ENCODE results near the gene MED16. TPM values are rescaled to one million over a fixed set of nuclear protein-coding genes. Genes with fewer than 3 reads are reported as not detected.
"Not testable (repeated sequence)": the region's sequence is repeated elsewhere in the genome, so short reads cannot be mapped to it uniquely, and the experiment has no call there.

The MED16 gene
- polyA plus RNA-seq, 12 donors, result 26.2 to 1,072 (median 32.9) TPM

DNA sequence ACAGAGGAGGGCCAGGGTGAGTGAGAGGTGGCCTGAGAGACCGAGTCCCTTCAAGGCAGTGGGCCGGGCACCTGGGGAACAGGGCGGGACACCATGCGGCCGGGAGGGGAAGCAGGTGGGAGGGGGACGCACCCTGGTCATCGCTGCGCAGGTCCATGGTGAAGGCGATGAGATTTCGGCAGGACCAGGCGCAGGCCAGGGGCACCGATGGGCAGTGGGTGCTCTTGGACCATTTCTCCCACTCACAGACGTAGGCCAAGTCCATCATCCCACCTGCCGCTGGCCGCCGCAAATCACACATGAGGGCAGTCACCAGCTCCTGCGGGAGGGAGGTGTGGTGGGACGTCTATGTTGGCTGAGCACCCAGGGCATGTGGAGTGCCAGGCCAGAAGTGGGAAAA lies 2.2 kb downstream of the MED16 start:
- no peak for DNase-seq

DNA sequence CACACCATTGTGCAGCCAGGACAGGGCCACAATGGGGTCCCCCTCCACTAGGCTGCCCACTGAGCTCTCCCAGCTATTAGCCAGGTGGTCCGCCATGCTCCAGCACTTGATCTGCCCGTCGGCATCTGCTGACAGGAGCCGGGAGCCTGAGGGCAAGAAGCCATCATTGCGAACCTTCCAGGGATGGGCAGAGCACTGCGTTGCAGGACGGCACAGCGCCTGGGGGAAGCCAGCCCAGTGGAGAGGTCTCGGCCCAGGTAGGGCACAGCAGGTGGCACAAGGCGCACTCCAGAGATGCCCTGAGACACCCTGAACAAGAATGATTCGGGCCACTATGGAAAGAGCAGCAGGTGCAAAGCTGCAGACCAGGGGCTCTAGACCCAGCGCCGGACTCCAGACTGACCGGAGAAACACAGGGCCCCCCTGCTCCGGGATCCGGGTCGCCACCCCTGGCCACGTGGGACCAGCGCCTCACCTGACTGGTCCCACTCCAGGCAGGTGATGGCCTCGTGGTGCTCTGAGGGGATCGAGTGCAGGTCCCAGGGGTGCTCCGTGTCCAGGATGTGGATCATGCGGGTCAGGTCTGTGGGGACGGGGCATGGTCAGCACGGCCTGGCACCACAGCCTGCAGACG lies 3.2 kb downstream of the MED16 start:
- no peak for DNase-seq

DNA sequence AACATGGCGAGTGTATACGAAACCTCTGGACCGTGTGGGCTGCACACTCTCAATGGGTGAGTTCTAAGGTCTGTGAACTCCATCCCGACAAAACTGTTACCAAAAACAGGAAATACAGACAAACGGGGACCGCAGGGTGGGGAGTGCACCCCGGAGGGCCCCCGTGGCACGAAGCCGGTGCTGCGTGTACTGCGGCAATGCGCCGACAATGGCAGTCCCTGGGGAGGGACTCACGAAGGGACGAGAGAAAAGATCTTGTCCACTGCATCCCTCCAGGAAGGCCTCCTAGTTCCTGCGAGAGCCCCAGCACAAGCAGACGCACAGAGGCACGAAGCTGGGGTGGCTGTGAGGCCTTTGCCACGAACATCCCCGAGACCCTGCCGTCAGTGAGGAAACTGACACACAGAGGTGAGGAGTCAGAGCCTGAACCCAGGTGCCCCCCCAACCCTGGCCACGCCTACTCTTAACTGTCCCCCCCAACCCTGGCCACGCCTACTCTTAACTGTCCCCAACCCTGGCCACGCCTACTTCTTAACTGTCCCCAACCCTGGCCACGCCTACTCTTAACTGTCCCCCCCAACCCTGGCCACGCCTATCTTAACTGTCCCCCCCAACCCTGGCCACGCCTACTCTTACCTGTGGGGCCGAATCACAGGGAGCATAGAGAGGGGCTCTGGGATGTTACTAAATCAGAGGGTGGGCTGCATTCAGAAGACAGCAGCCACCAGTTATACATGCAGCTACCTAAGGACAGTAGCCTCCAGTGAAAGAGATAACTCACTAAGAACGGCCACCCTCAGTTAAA lies 4.2 kb downstream of the MED16 start:
- no peak for DNase-seq

DNA sequence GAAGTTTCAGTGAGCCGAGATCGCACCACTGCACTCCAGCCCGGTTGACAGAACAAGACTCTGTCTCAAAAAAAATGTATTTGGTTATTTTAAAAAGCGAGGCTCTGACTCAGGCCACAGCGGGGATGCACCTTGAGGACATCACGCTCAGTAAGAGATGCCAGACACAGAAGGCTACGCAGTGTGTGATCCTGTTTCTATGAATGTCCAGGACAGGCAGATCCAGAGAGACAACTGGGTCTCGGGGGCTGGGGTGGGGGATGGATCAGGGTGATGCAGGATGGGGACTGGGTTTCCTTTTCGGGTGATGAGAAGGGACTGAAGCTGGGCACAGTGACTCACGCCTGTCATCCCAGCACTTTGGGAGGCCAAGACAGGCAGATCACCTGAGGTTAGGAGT lies 5.4 kb downstream of the MED16 start:
- DNase-seq, result no peak

DNA sequence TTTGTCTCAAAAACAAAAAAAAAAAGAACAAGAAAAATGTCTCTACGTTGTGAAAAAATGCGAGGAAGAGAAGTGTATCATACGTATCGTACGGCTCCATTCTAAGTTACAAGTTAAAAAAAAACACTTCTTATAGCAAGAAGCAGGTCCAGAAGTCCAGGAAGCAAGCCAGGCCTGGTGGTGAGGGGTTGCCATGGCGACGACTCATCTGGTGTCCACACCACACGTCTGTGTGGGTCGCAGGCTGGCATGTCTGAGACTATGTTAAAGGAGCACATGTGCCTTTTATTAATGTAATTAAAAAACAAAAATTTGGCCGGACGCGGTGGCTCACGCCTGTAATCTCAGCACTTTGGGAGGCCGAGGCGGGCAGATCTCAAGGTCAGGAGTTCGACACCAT lies 5.9 kb downstream of the MED16 start:
- DNase-seq, result no peak

DNA sequence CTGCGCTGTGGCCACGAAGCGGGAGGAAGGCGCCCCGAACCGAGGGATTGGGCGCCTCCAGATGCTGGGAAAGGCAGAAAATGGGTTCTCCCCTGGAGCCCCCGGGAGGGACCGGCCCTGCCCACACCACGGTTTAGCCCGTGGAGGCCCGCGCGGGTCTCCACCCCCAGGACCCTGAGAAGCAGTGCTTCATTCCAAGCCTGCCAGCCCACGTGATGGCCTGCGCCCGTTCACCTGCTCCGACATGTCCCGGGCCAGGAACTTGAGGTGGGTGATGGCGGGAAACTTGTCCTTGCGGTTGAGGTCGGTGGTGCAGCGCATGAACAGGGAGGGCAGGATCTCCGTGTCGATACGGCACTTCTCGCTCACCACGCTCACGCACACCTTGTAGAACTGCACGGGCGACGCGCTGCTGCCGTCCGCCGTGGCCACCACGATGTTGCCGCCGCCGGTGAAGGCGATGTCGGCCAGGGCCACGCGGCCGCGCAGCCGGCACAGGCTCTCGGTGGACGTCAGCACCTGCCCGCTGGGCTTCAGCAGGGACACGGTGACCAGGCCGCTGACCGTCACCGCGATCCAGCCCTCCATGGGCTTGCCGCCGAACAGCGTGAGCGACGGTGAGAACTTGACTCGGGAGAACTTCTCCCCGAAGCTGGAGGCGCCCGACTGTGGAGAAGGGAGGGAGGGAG lies 7.3 kb downstream of the MED16 start:
- no peak for DNase-seq

DNA sequence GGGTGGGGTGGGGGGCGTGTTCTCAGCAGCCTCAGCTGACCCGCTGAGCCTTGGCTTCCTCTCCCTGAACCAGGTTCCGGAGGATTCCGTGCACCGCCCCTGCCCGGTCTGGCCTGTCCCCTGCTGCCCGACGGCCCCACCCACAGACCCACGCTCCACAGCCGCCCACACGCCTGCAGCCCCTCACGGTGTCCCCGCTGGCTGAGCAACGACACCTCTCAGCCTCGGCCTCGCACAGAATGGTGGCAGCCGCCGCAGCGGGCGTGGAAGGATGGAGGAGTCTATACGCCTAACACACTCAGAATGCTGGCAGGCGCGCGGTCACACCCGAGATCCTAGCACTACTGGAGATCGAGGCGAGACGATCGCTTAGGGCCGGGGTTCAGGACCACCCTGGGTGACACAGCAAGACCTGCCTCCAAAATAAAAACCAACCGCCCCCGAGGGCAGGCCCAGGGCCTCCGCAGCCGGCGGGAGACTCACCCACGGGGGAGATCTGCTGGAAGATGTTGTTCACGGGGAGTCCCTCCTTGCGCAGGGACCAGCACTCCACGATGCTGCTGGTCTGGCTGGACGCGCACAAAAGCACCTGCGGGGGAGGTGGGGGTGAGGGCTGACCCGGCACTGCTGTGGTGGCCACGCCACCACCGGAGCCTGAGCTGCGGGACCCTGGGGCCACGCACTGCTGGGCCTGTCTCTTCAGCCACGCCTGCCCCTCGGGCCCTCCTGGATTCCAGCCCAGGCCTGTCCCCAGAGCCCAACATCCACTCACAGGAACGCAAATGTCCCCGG lies 8.4 kb downstream of the MED16 start:
- DNase-seq, result no peak

DNA sequence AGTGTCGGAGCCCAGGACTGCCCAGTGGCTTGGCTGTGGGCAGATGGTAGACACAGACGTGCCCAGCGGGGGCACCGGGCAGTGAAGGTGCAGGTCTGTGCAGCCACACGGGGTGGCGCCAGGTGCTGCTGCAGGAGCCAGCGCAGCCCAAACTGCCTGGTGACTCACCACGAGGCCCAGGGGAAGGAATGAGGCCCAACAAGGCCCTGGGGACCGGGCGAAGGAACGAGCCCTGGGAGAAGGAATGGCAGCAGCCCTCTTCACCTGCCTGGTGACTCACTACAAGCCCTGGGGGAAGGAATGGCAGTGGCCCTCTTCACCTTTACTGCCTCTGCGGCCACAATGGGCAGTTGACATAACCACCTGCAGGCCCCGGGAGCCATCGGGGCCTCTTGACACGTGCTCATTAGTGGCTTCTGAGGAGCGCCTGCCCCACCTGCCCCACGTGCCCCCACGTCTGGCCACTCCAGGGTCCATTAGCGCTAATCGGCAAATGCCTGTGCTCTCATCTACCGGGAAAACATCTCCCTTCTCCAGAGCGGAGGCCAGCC lies 9.3 kb downstream of the MED16 start:
- DNase-seq, result no peak

DNA sequence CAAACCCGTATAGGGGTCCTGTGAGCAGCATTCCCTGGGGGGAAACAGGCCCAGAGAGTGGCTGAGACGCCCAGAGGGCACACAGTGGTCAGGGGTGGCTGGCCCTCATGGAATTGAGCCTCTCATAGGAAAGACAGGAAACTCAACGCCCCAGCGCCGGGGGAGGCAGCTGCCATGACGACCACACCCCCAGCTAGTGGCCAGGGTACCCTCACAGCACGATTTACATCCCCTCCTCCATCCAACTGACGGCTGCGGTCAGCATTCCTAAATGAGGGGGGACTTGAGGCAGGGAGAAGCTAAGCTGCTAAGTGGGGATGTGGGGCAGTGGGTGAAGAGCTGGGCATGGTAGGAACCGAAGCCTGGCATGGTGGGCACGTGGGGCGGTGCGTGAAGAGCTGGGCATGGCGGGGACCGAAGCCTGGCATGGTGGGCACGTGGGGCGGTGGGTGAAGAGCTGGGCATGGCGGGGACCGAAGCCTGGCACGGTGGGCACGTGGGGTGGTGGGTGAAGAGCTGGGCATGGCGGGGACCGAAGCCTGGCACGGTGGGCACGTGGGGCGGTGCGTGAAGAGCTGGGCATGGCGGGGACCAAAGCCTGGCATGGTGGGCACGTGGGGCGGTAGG lies 10.0 kb downstream of the MED16 start:
- no peak for DNase-seq

DNA sequence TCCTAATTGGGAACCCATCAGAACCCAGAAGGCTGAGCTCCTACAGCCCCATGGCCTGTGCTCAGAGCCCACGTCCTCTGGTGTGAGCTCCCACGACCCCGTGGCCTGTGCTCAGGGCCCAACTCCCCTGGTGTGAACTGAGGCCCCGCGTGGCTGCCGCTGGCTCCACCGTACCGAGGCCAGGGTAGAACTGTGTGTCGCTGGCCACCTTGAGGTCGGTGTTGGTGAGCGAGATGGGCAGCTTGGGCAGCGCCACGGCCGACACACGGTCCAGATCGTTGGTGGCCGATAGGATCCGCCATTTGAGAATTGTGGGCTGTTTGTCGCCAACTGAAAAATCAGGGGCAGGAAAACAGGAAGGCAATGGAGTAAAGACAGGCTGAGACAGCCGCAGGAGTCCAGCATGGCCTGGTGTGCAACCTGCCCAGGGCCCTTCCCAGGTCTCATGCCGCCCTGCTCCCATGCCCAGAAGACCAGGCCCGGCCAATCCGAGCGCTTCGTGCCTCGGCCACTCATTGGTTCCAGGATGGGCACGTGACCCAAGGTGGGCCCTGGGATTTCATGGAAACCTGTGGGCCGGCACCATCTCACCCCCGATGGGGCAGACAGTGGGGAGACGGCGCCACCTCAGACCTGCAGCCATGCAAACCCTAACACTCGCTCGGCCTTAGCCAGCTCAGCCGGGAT lies 11.5 kb downstream of the MED16 start:
- no peak for DNase-seq

DNA sequence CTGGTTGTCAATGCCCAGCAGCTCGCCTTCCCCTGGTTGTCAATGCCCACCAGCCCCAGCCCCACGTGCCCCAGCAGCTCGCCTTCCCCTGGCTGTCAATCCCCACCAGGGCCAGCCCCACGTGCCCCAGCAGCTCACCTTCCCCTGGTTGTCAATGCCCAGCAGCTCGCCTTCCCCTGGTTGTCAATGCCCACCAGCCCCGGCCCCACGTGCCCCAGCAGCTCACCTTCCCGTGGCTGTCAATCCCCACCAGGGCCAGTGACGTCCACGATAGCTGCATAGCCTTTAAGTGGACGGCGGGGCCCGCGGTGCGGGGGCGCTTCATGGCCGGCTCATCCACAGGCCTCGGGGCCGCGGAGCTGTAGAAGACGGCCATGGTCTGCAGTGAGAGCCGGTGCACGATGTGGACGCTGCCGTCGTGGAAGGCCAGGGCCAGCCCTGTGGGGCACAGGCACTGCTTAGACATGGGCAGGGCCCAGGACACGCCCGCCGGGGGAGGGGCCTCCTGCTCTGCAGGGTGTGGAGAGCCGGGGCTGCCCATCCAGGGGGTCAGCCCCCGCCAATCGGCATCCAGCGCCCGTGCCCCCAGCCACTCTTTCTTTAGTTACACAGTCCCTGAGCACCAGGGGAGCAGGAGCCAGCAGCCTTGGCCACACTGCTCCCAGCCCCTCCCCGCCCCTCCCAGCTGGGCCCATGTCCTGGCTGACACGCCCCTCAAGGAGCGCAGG lies 13.1 kb downstream of the MED16 start:
- DNase-seq, result no peak

DNA sequence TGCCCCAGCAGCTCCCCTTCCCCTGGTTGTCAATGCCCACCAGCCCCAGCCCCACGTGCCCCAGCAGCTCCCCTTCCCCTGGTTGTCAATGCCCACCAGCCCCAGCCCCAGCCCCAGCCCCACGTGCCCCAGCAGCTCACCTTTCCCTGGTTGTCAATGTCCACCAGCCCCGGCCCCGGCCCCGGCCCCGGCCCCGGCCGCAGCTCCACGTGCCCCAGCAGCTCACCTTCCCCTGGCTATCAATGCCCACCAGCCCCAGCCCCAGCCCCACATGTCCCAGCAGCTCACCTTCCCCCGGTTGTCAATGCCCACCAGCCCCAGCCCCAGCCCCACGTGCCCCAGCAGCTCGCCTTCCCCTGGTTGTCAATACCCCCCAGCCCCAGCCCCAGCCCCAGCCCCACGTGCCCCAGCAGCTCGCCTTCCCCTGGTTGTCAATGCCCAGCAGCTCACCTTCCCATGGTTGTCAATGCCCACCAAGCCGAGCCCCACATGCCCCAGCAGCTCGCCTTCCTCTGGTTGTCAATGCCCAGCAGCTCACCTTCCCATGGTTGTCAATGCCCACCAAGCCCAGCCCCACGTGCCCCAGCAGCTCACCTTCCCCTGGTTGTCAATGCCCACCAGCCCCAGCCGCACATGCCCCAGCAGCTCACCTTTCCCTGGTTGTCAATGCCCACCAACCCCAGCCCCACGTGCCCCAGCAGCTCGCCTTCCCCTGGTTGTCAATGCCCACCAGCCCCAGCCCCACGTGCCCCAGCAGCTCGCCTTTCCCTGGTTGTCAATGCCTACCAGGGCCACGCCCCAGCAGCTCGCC lies 14.0 kb downstream of the MED16 start:
- not testable (repeated sequence) for DNase-seq

DNA sequence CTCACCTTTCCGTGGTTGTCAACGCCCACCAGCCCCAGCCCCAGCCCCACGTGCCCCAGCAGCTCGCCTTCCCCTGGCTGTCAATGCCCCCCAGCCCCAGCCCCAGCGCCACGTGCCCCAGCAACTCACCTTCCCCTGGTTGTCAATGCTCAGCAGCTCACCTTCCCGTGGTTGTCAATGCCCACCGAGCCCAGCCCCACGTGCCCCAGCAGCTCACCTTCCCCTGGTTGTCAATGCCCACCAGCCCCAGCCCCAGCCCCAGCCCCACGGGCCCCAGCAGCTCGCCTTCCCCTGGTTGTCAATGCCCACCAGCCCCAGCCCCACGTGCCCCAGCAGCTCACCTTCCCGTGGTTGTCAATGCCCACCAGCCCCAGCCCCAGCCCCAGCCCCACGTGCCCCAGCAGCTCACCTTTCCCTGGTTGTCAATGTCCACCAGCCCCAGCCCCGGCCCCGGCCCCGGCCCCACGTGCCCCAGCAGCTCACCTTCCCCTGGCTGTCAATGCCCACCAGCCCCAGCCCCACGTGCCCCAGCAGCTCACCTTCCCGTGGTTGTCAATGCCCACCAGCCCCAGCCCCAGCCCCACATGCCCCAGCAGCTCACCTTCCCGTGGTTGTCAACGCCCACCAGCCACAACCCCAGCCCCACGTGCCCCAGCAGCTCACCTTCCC lies 14.9 kb downstream of the MED16 start:
- not testable (repeated sequence) for DNase-seq

DNA sequence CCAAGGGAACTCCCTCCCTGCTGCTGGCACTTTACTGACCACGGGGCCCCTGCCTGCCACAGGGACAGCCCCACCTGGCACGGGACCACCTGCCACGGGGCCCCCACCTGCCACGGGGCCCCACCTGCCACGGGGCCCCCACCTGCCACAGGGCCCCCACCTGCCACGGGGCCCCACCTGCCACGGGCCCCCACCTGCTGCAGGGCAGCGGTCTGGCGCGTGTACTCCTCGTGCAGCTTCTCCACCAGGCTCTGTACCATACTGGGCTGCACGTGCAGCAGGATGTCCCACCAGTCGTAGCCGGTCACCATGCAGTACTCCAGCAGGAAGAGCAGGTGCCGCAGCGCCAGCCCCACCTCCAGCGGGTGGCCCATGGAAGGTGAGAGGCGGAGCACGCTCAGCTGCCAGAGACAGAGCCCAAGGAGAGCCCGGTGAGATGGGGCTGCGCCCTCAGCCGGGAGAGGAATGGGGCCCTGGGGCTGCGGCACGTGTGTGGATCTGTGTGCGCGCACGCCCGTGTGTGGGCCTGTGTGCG lies 16.1 kb downstream of the MED16 start:
- DNase-seq, result no peak

DNA sequence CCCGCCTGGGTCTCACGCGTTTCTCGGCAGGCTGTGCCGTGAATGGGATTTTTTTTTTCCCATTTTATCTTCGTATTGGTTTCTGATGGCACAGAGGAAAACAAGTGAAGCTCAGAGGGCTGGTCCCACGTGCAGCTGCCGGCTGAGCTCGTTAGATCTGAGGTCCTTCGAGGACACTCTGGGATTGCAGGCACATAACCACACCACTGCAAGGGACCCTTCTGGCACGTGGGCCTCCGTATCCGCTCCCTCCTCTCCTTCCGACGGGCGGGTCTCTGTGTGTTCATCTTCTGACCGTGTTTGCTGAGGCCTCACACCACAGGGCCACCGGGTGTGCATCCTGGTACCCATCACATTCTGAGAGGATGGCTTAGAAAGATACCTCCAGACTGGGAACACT lies 16.9 kb downstream of the MED16 start:
- DNase-seq, result no peak

DNA sequence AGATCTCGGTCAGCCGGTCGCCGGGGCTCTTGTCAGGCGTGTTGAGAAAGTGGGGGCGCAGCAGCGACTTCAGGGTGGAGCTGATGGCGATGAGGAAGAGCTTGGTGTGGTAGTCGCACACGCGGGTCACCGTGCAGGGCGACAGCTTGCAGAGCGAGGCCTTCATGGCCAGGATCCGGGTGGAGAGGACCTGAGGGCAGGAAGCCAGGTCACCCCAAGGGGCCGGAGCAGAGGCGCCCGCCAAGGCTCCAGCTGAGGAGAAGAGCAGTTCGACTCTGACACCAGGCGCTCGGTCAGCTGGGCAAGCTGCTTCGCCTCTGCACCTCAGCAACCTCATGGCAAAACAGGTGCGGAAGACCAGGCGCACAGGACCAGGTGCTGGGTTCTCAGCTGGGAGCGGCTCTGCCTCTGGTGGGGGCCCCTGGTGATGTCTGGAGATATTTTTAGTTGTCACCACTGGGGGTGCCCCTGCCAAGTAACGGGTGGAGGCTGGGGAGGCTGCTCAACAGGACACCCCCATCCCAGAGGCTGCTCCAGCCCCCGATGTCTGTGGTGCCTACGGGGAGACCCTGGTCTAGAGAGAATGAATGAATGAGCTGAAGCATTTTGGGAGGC lies 17.6 kb downstream of the MED16 start:
- DNase-seq, result no peak

DNA sequence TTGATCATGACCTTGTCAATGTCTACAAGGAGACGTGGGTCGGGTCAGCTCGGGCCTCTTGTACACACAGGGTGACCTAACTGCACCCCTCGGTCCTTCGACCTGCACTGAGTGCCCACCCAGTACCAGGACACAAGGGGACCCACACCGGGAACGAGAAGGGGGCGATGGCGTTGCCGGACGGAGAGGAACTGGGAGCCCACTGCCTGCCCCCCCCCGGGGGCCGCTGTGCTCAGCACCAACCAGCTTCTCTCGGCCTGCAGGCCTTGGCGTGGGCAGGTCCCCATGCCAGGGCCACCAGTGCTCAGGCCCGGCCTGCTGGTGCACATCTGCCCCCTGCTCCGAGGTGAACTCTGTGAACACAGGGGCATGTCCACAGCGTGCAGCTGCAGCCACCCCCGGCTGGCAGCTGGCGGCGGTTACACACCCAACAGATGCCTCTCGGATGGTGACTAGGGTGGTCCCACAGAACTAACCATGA lies 19.4 kb downstream of the MED16 start:
- no peak for DNase-seq

DNA sequence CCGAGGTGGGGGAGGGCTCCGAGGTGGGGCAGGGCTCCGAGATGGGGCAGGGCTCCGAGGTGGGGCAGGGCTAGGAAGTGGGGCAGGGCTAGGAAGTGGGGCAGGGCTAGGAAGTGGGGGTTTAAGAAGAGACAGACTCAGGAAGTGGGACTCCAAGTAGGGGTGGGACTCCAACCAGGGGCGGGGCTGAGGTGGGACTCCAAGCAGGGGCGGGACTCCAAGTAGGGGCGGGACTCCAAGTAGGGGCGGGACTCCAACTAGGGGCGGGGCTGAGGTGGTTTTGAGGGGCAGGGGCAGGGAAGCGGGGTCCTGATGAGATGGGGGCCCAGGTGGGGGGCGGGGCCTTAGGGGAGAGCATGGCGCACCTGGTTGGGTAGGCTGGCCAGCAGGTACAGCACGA lies 19.9 kb downstream of the MED16 start:
- DNase-seq, result no peak
